ENCODE data around the gene CFAP54. TPM values are rescaled to one million over a fixed set of nuclear protein-coding genes. Genes with fewer than 3 reads are reported as not detected.

CFAP54 gene
- polyA plus RNA-seq, 1 of the 3 experiments (the other 2 are of a cell fraction) = 0.87 TPM

GRCh38 chr12:96810477-96810876 is 321.1 kb downstream of the CFAP54 start:
- ChIA-PET POLR2A (no interaction called here), CTCF (no interaction called here)
- H3K27me3 ChIP-seq (ENCODE audit: insufficient read depth) = no peaks in the 10 kb centered on the region
- TF ChIP-seq FOSL2 (IDR thresholded peaks at IDR 0.05; ENCODE audit: borderline replicate concordance, low read depth) (no peak), USF2 (IDR thresholded peaks at IDR 0.05; ENCODE audit: borderline replicate concordance, low read depth, low read length) (no peak), RFX5 (IDR thresholded peaks at IDR 0.05; ENCODE audit: low read length) (no peak)
- 59% methylated on average over 3 of the region's 3 CpGs for WGBS (ENCODE audit: low lambda C conversion rate)
- H3K36me3 ChIP-seq (replicated peaks in 1 of 2; ENCODE audit: control insufficient read depth in 1 of 2, insufficient read depth in 2 of 2, low read length in 1 of 2) = no peaks in the 10 kb centered on the region
- no peak for DNase-seq
- H3K4me2 ChIP-seq = no peak overlapping the region
- no peaks in the 10 kb centered on the region for H3K9me2 ChIP-seq
- H2AFZ ChIP-seq (ENCODE audit: low read depth) = peak overlapping the region; percentile 23
- no peak overlapping the region for H3K4me3 ChIP-seq (ENCODE audit: low read depth in 2 of 2, low read length in 1 of 2)
- H3K4me1 ChIP-seq (ENCODE audit: control insufficient read depth in 1 of 2, insufficient read depth in 2 of 2, low read depth in 1 of 2, low read length in 1 of 2) = 0 out of 4 replicates have a peak, but pooled peaks cover 0 to 6% of the 10 kb centered on the region in 2 experiments
- 0 out of 4 replicates have a peak overlapping the region, but pooled peaks of 1 of the 2 experiments have one; percentile 22 for H3K27ac ChIP-seq (ENCODE audit: low read depth in 2 of 2, low read length in 1 of 2)
- no peak overlapping the region for H3K9ac ChIP-seq
- no peaks in the 10 kb centered on the region for H3K9me3 ChIP-seq
- H3F3A ChIP-seq (replicated peaks; ENCODE audit: insufficient read depth) = no peaks in the 10 kb centered on the region
- H3K79me2 ChIP-seq (ENCODE audit: insufficient read depth) = no peaks in the 10 kb centered on the region
- H4K20me1 ChIP-seq (ENCODE audit: insufficient read depth) = no peaks in the 10 kb centered on the region

- Histone ChIP-seq H3K79me2 (ENCODE audit: insufficient read depth) (no peaks in the 10 kb centered on the region), H3K36me3 (replicated peaks in 1 of 2; ENCODE audit: control insufficient read depth in 1 of 2, insufficient read depth in 2 of 2, low read length in 1 of 2) (no peaks in the 10 kb centered on the region), H3K9me2 (no peaks in the 10 kb centered on the region), H4K20me1 (ENCODE audit: insufficient read depth) (no peaks in the 10 kb centered on the region), H3K27ac (ENCODE audit: low read depth in 2 of 2, low read length in 1 of 2) (peak overlapping the region in 1 of 2 experiments; percentile 22; a peak in 1 of 4 replicates), H3K4me3 (ENCODE audit: low read depth in 2 of 2, low read length in 1 of 2) (no peak overlapping the region), H3F3A (replicated peaks; ENCODE audit: insufficient read depth) (no peaks in the 10 kb centered on the region), H3K4me1 (ENCODE audit: control insufficient read depth in 1 of 2, insufficient read depth in 2 of 2, low read depth in 1 of 2, low read length in 1 of 2) (0 out of 4 replicates have a peak, but pooled peaks cover 0 to 6% of the 10 kb centered on the region in 2 experiments), H3K27me3 (ENCODE audit: insufficient read depth) (no peaks in the 10 kb centered on the region), H3K9me3 (no peaks in the 10 kb centered on the region), H2AFZ (ENCODE audit: low read depth) (peak overlapping the region; percentile 23; the same call in 1 of the 2 replicates), H3K9ac (no peak overlapping the region), H3K4me2 (no peak overlapping the region)
- 8% methylated on average over 3 of the region's 3 CpGs for WGBS (ENCODE audit: low lambda C conversion rate)
- ChIA-PET POLR2A (no interaction called here), CTCF (interaction anchor here (0.6 kb wide), 1 partner anchor 231 kb away, joined by 3 read pairs; no protein-coding TSS in a partner anchor)
- DNase-seq = no peak
- TF ChIP-seq JUND (IDR thresholded peaks at IDR 0.05) (peak; percentile 53), PBX3 (IDR thresholded peaks at IDR 0.05) (no peak), FOSL2 (IDR thresholded peaks at IDR 0.05; ENCODE audit: borderline replicate concordance, low read depth) (peak; percentile 44; the same call in 1 of the 2 replicates)
These were observed 321.7 kb downstream of the CFAP54 start for GRCh38 chr12:96811083-96811482.

- Histone ChIP-seq H3F3A (replicated peaks; ENCODE audit: insufficient read depth) (no peaks in the 10 kb centered on the region), H3K4me1 (ENCODE audit: control insufficient read depth in 1 of 2, insufficient read depth in 2 of 2, low read depth in 1 of 2, low read length in 1 of 2) (0 out of 4 replicates have a peak, but pooled peaks cover 0 to 6% of the 10 kb centered on the region in 2 experiments), H3K36me3 (replicated peaks in 1 of 2; ENCODE audit: control insufficient read depth in 1 of 2, insufficient read depth in 2 of 2, low read length in 1 of 2) (no peaks in the 10 kb centered on the region), H3K4me3 (ENCODE audit: low read depth in 2 of 2, low read length in 1 of 2) (no peak overlapping the region), H3K9me3 (no peaks in the 10 kb centered on the region), H3K4me2 (no peak overlapping the region), H3K79me2 (ENCODE audit: insufficient read depth) (no peaks in the 10 kb centered on the region), H3K9me2 (no peaks in the 10 kb centered on the region), H3K27me3 (ENCODE audit: insufficient read depth) (no peaks in the 10 kb centered on the region), H2AFZ (ENCODE audit: low read depth) (peak overlapping the region; percentile 43; the same call in 1 of the 2 replicates), H3K9ac (no peak overlapping the region), H4K20me1 (ENCODE audit: insufficient read depth) (no peaks in the 10 kb centered on the region), H3K27ac (ENCODE audit: low read depth in 2 of 2, low read length in 1 of 2) (no peak overlapping the region)
- whole genome bisulfite sequencing (ENCODE audit: low lambda C conversion rate) = 6% methylated on average over 2 of the region's 2 CpGs
- CTCF ChIA-PET = no interaction called here
- POLR2A ChIA-PET = no interaction called here
- DNase-seq = no peak
- TF ChIP-seq RCOR1 (IDR thresholded peaks at IDR 0.05; ENCODE audit: low read length) = no peak
- TF ChIP-seq MAX (IDR thresholded peaks at IDR 0.05; ENCODE audit: low read depth) = no peak
- TF ChIP-seq EZH2phosphoT487 (IDR thresholded peaks at IDR 0.05; ENCODE audit: borderline replicate concordance, low read depth) = no peak
- TF ChIP-seq FOXM1 (IDR thresholded peaks at IDR 0.05; ENCODE audit: low read depth) = no peak
- no peak for TF ChIP-seq ZBTB33 (IDR thresholded peaks at IDR 0.05; ENCODE audit: borderline replicate concordance, low read depth)
- no peak for TF ChIP-seq SMC3 (IDR thresholded peaks at IDR 0.05; ENCODE audit: low read depth, low read length)
- TF ChIP-seq NRF1 (IDR thresholded peaks at IDR 0.05; ENCODE audit: low read depth, low read length) = no peak
- TF ChIP-seq FOSL2 (IDR thresholded peaks at IDR 0.05; ENCODE audit: borderline replicate concordance, low read depth) = no peak
- no peak for TF ChIP-seq GABPA (IDR thresholded peaks at IDR 0.05; ENCODE audit: low read depth)
- no peak for TF ChIP-seq TAF1 (IDR thresholded peaks at IDR 0.05; ENCODE audit: borderline replicate concordance, low read depth, low read length)
- no peak for TF ChIP-seq TCF12 (IDR thresholded peaks at IDR 0.05)
These were observed 322.8 kb downstream of the CFAP54 start for GRCh38 chr12:96812153-96812552.
